OCI-LY3 (cell line): ENCODE results near the gene RHOJ.

Experiments used
- H2AFZ ChIP-seq: fragments of 200-600, 300-600 bp; shearing (Covaris generic); 2 replicates; pipeline ENCODE4 v1.6.0; 2014; ENCODE audit warnings: antibody characterized with exemption, low read depth, low read length
- H3K27ac ChIP-seq: fragments of 200-600, 300-600 bp; sonication (generic); 2 replicates; pipeline ENCODE4 v1.5.1; 2014; ENCODE audit warnings: mild to moderate bottlenecking, low read length, moderate library complexity, mixed read lengths
- H3K27me3 ChIP-seq: fragments of 200-600, 300-600 bp; sonication (generic); 2 replicates; pipeline ENCODE4 v1.6.1; 2014; ENCODE audit warnings: low read depth, low read length, mixed read lengths
- H3K36me3 ChIP-seq: fragments of 200-600, 300-600 bp; sonication (generic); replicated peaks from 2 replicates; pipeline ENCODE3; 2014; ENCODE audit warnings: low read depth, low read length, mixed read lengths
- H3K4me1 ChIP-seq: fragments of 300-600, 200-600 bp; sonication (generic); 2 replicates; pipeline ENCODE4 v1.6.1; 2014; ENCODE audit warnings: low read length, mixed read lengths
- H3K4me2 ChIP-seq: fragments of 200-600, 300-600 bp; sonication (generic); 2 replicates; pipeline ENCODE4 v1.6.1; 2014; ENCODE audit warnings: low read length, mixed read lengths
- H3K4me3 ChIP-seq: fragments of 300-600, 200-600 bp; sonication (generic); 2 replicates; pipeline ENCODE4 v1.5.1; 2014; ENCODE audit warnings: antibody characterized with exemption, mild to moderate bottlenecking, low read length, moderate library complexity
- H3K79me2 ChIP-seq: fragments of 300-600, 200-600 bp; shearing (Covaris generic); 2 replicates; pipeline ENCODE4 v1.6.1; 2014; ENCODE audit warnings: mild to moderate bottlenecking, low read length, mixed read lengths
- H3K9ac ChIP-seq: fragments of 300-600, 200-600 bp; shearing (Covaris generic); 2 replicates; pipeline ENCODE4 v1.6.0; 2014; ENCODE audit warnings: mild to moderate bottlenecking, low read length, moderate library complexity
- H3K9me3 ChIP-seq: fragments of 200-600, 300-600 bp; shearing (Covaris generic); 2 replicates; pipeline ENCODE4 v1.6.1; 2014; ENCODE audit warnings: low read length, mixed read lengths; ENCODE audit not compliant: insufficient read depth
- H4K20me1 ChIP-seq: fragments of 200-600, 300-600 bp; sonication (generic); 2 replicates; pipeline ENCODE4 v1.6.1; 2016; ENCODE audit warnings: low read length, mixed read lengths; ENCODE audit not compliant: insufficient read depth
- CTCF ChIP-seq: fragments of 200-600, 300-600 bp; sonication (generic); IDR thresholded peaks from 2 replicates; pipeline ENCODE4 v1.5.1; 2014; ENCODE audit warnings: antibody characterized with exemption, low read length, low read depth
- EZH2phosphoT487 ChIP-seq: fragments of 200-600 bp; shearing (Covaris generic); IDR thresholded peaks from 2 replicates; pipeline ENCODE4 v1.6.1; 2018; ENCODE audit warnings: antibody characterized with exemption, mixed run types, low read depth

Gene RHOJ

GRCh38 chr14:63182968-63183367 lies 21.3 kb upstream of the RHOJ start:
- H3K9me3 ChIP-seq, result no peaks in the 10 kb centered on the region
- H3K27me3 ChIP-seq, result no peaks in the 10 kb centered on the region
- no peak overlapping the region for H3K4me2 ChIP-seq
- no peak overlapping the region for H3K9ac ChIP-seq
- no peaks in the 10 kb centered on the region for H3K36me3 ChIP-seq
- no peaks in the 10 kb centered on the region for H3K79me2 ChIP-seq
- no peak for TF ChIP-seq CTCF
- TF ChIP-seq EZH2phosphoT487, result no peak
- H3K4me3 ChIP-seq, result no peak overlapping the region
- H4K20me1 ChIP-seq, result no peaks in the 10 kb centered on the region
- no peak overlapping the region for H2AFZ ChIP-seq
- H3K4me1 ChIP-seq, result peaks cover under 1% of the 10 kb centered on the region; the same call in 1 of the 2 replicates
- H3K27ac ChIP-seq, result no peak overlapping the region

GRCh38 chr14:63186453-63186852 lies 17.8 kb upstream of the RHOJ start:
- H3K4me2 ChIP-seq, result no peak overlapping the region
- H3K27me3 ChIP-seq, result no peaks in the 10 kb centered on the region
- H4K20me1 ChIP-seq, result no peaks in the 10 kb centered on the region
- H2AFZ ChIP-seq, result no peak overlapping the region
- no peak overlapping the region for H3K9ac ChIP-seq
- no peaks in the 10 kb centered on the region for H3K4me1 ChIP-seq
- no peak overlapping the region for H3K4me3 ChIP-seq
- H3K79me2 ChIP-seq, result no peaks in the 10 kb centered on the region
- TF ChIP-seq EZH2phosphoT487 (no peak), CTCF (no peak)
- no peaks in the 10 kb centered on the region for H3K9me3 ChIP-seq
- no peak overlapping the region for H3K27ac ChIP-seq
- H3K36me3 ChIP-seq, result no peaks in the 10 kb centered on the region

- peaks cover 10% of the 10 kb centered on the region for H3K4me1 ChIP-seq
- no peaks in the 10 kb centered on the region for H3K27me3 ChIP-seq
- H4K20me1 ChIP-seq, result no peaks in the 10 kb centered on the region
- H3K27ac ChIP-seq, result no peak overlapping the region
- H2AFZ ChIP-seq, result no peak overlapping the region
- H3K79me2 ChIP-seq, result no peaks in the 10 kb centered on the region
- H3K36me3 ChIP-seq, result no peaks in the 10 kb centered on the region
- no peaks in the 10 kb centered on the region for H3K9me3 ChIP-seq
- H3K4me3 ChIP-seq, result no peak overlapping the region
- no peak overlapping the region for H3K9ac ChIP-seq
- H3K4me2 ChIP-seq, result no peak overlapping the region
- TF ChIP-seq CTCF, result no peak
- TF ChIP-seq EZH2phosphoT487, result no peak
These were observed 13.0 kb upstream of the RHOJ start for GRCh38 chr14:63191211-63191610.

- Histone ChIP-seq H3K9ac (no peak overlapping the region), H3K27me3 (no peaks in the 10 kb centered on the region), H3K4me3 (no peak overlapping the region), H3K4me1 (peaks cover 10% of the 10 kb centered on the region), H3K9me3 (no peaks in the 10 kb centered on the region), H3K4me2 (peak overlapping the region; percentile 18; the same call in 1 of the 2 replicates), H4K20me1 (no peaks in the 10 kb centered on the region), H3K36me3 (no peaks in the 10 kb centered on the region), H2AFZ (no peak overlapping the region), H3K27ac (no peak overlapping the region), H3K79me2 (no peaks in the 10 kb centered on the region)
- TF ChIP-seq EZH2phosphoT487, result no peak
- TF ChIP-seq CTCF, result no peak
These were observed 12.2 kb upstream of the RHOJ start for GRCh38 chr14:63192085-63192484.
